Lung (tissue), 12 donors: ENCODE measurements around the gene MSMB. TPM values are rescaled to one million over a fixed set of nuclear protein-coding genes. Genes with fewer than 3 reads are reported as not detected.

Source experiments
- ATAC-seq: fragments of 200-7000 bp; cut with Tn5 transposase; one replicate; pipeline ENCODE4 v1.9.1; 2020; ENCODE audit warnings: moderate number of reproducible peaks; ENCODE audit not compliant: insufficient read depth, low FRiP score
- DNase-seq, 3 donors: peaks; one replicate each; pipeline ENCODE4 v3.0.0-alpha.2; 2013 to 2017
- H3K27ac ChIP-seq, 2 donors: one replicate each; pipeline ENCODE4 v1.5.1; 2013; ENCODE audit warnings: mild to moderate bottlenecking in 2 of 2, moderate library complexity in 2 of 2, control low read depth in 1 of 2, inconsistent platforms in 1 of 2, low read depth in 1 of 2, low read length in 1 of 2
- H3K27me3 ChIP-seq, 3 donors: one replicate each; pipeline ENCODE4 v1.5.1; 2013; ENCODE audit warnings: low read length in 2 of 3; ENCODE audit not compliant: control insufficient read depth in 3 of 3, insufficient read depth in 3 of 3
- H3K36me3 ChIP-seq, 4 donors: one replicate each; pipeline ENCODE4 v1.5.1; 2013; ENCODE audit warnings: low read length in 4 of 4, mild to moderate bottlenecking in 1 of 4, moderate library complexity in 1 of 4; ENCODE audit not compliant: control insufficient read depth in 4 of 4, insufficient read depth in 4 of 4
- H3K4me1 ChIP-seq, 5 donors: one replicate each; pipeline ENCODE4 v1.5.1; 2013; ENCODE audit warnings: low read length in 5 of 5, mild to moderate bottlenecking in 2 of 5, moderate library complexity in 1 of 5; ENCODE audit not compliant: control insufficient read depth in 5 of 5, insufficient read depth in 5 of 5
- H3K4me3 ChIP-seq: one replicate; pipeline ENCODE4 v1.5.1; 2013; ENCODE audit warnings: mild to moderate bottlenecking, control low read depth, moderate library complexity
- H3K9ac ChIP-seq, 2 donors: one replicate each; pipeline ENCODE4 v1.5.1; 2013; ENCODE audit warnings: low read length in 2 of 2, control low read depth in 1 of 2; ENCODE audit not compliant: insufficient read depth in 1 of 2
- H3K9me3 ChIP-seq, 4 donors: one replicate each; pipeline ENCODE4 v1.5.1; 2013; ENCODE audit warnings: low read length in 3 of 4, mild to moderate bottlenecking in 1 of 4, moderate library complexity in 1 of 4; ENCODE audit not compliant: control insufficient read depth in 4 of 4, insufficient read depth in 3 of 4
- CTCF ChIP-seq: IDR thresholded peaks from 2 replicates; pipeline ENCODE4 v1.5.1; 2012; ENCODE audit warnings: mild to moderate bottlenecking; ENCODE audit errors: control extremely low read depth, extremely low read depth
- WGBS, 2 donors: extraction: QIAGEN DNeasy Blood & Tissue Kit; methylation state at CpG; one replicate each; pipeline ENCODE4 v1.1.7; 2013; 5-methylcytosine and 5-hydroxymethylcytosine counted together
- polyA plus RNA-seq, 2 donors: library from polyadenylated mRNA; stranded (reverse); fragments of 200-250 nt; gene quantifications; one replicate each; pipeline ENCODE4 v1.2.1, GENCODE V29; 2013
- total RNA-seq, 2 donors: library from RNA; depleted of rRNA in 1 of 2; stranded (reverse); fragments of >200 nt in 1 of 2; gene quantifications; one replicate each; pipeline ENCODE4 v1.2.1, GENCODE V29; 2014 to 2021
- donor health status: control.
- donor health status: control.
- donor health status: Bipolar disorder and iron deficiency.
- donor health status: healthy.
- donor health status: DM: yes; HTN: yes; CAD: no.

MSMB gene
- total and polyA plus RNA-seq, 4 donors: 0.64 to 62.7 (median 18.5) TPM; not detected in 1

GRCh38 chr10:46057038-46057437 lies 11.0 kb upstream of the MSMB start:
- no peaks in the 10 kb centered on the region for H3K36me3 ChIP-seq
- no peaks in the 10 kb centered on the region for H3K27me3 ChIP-seq
- no peak overlapping the region for H3K27ac ChIP-seq
- H3K4me3 ChIP-seq: no peak overlapping the region
- ATAC-seq (no peak), DNase-seq (no peak)
- H3K9me3 ChIP-seq: peaks cover 0 to 2% (median 0%) of the 10 kb centered on the region in 4 donors
- H3K4me1 ChIP-seq: peaks cover 0 to 8% (median 0%) of the 10 kb centered on the region in 5 donors
- no peak for TF ChIP-seq CTCF
- H3K9ac ChIP-seq: no peak overlapping the region

GRCh38 chr10:46055771-46056170 lies 9.7 kb upstream of the MSMB start:
- Histone ChIP-seq H3K4me1 (peaks cover 0 to 17% (median 0%) of the 10 kb centered on the region in 5 donors), H3K36me3 (no peaks in the 10 kb centered on the region), H3K4me3 (no peak overlapping the region), H3K9me3 (peaks cover 0 to 2% (median 0%) of the 10 kb centered on the region in 4 donors), H3K9ac (no peak overlapping the region), H3K27me3 (no peaks in the 10 kb centered on the region), H3K27ac (no peak overlapping the region)
- no peak for TF ChIP-seq CTCF
- 79% methylated on average over 4 of the region's 4 CpGs for WGBS, 2 donors
- ATAC-seq (no peak), DNase-seq (no peak)

GRCh38 chr10:46053534-46054434 lies 7.7 kb upstream of the MSMB start:
- no peaks in the 10 kb centered on the region for H3K36me3 ChIP-seq
- peaks cover 0 to 2% (median 0%) of the 10 kb centered on the region in 4 donors for H3K9me3 ChIP-seq
- WGBS, 2 donors: 57 to 67% methylated on average over 9 of the region's 9 CpGs
- no peak overlapping the region for H3K27ac ChIP-seq
- TF ChIP-seq CTCF: no peak
- no peaks in the 10 kb centered on the region for H3K27me3 ChIP-seq
- no peak overlapping the region for H3K4me3 ChIP-seq
- DNase-seq: no peak
- no peak for ATAC-seq
- H3K9ac ChIP-seq: no peak overlapping the region
- peaks cover 0 to 19% (median 0%) of the 10 kb centered on the region in 5 donors for H3K4me1 ChIP-seq
